ENCODE measurements around the gene STK32B.

Gene STK32B

GRCh38 chr4:5526080-5526846, 475.0 kb downstream of the STK32B start (continued):
- no peak for TF ChIP-seq KLF7 (tag by site-specific recombination; IDR thresholded peaks at IDR 0.05; ENCODE audit: borderline replicate concordance)
- TF ChIP-seq ZNF548 (tag by site-specific recombination; IDR thresholded peaks at IDR 0.05), result no peak
- TF ChIP-seq SALL2 (tag by site-specific recombination; IDR thresholded peaks at IDR 0.05; ENCODE audit: borderline replicate concordance), result no peak
- TF ChIP-seq ZNF211 (tag by site-specific recombination; IDR thresholded peaks at IDR 0.05; ENCODE audit: low read depth), result no peak
- TF ChIP-seq ZBTB17 (tag by site-specific recombination; IDR thresholded peaks at IDR 0.05), result no peak

- no peaks in the 10 kb centered on the region for H3K4me1 ChIP-seq (ENCODE audit: control insufficient read depth, insufficient read depth, low read length)
- H3K36me3 ChIP-seq (ENCODE audit: control insufficient read depth in 2 of 2, insufficient read depth in 1 of 2, low read length in 2 of 2), result no peaks in the 10 kb centered on the region
- CTCF ChIA-PET, result no interaction called here
- POLR2A ChIA-PET, result no interaction called here
- H3K27ac ChIP-seq (ENCODE audit: extremely low read depth, low read depth, low read length), result no peak overlapping the region
- TF ChIP-seq ZNF837 (tag by site-specific recombination; IDR thresholded peaks at IDR 0.05) (no peak), ZSCAN5A (tag by site-specific recombination; IDR thresholded peaks at IDR 0.05) (no peak), ATF2 (tag by site-specific recombination; IDR thresholded peaks at IDR 0.05; ENCODE audit: low read depth) (no peak), ZFP3 (tag by site-specific recombination; IDR thresholded peaks at IDR 0.05; ENCODE audit: low read depth) (no peak), ZNF2 (tag by site-specific recombination; IDR thresholded peaks at IDR 0.05) (no peak), ZNF132 (tag by site-specific recombination; IDR thresholded peaks at IDR 0.05; ENCODE audit: borderline replicate concordance) (no peak), ZNF792 (tag by site-specific recombination; IDR thresholded peaks at IDR 0.05) (no peak), ZNF777 (tag by site-specific recombination; IDR thresholded peaks at IDR 0.05; ENCODE audit: borderline replicate concordance) (no peak), ZBTB44 (tag by site-specific recombination; IDR thresholded peaks at IDR 0.05) (no peak), ZNF785 (tag by site-specific recombination; IDR thresholded peaks at IDR 0.05) (no peak), ZNF362 (tag by site-specific recombination; IDR thresholded peaks at IDR 0.05) (no peak), KLF16 (tag by site-specific recombination; IDR thresholded peaks at IDR 0.05) (no peak), ZNF580 (tag by site-specific recombination; IDR thresholded peaks at IDR 0.05) (no peak), ZSCAN16 (tag by site-specific recombination; IDR thresholded peaks at IDR 0.05) (no peak), ZNF354C (tag by site-specific recombination; IDR thresholded peaks at IDR 0.05; ENCODE audit: borderline replicate concordance, low read depth) (no peak), ZNF621 (tag by site-specific recombination; IDR thresholded peaks at IDR 0.05) (no peak)
- no peak overlapping the region for H3K4me3 ChIP-seq (ENCODE audit: low read depth, low read length)
- H3K9me3 ChIP-seq (ENCODE audit: control insufficient read depth, insufficient read depth, low read depth, low read length), result no peaks in the 10 kb centered on the region
These were observed 475.9 kb downstream of the STK32B start for GRCh38 chr4:5527211-5527610.

All from HEK293 (cell line).